Measurements from ENCODE around the gene SBNO2.

The SBNO2 gene

DNA sequence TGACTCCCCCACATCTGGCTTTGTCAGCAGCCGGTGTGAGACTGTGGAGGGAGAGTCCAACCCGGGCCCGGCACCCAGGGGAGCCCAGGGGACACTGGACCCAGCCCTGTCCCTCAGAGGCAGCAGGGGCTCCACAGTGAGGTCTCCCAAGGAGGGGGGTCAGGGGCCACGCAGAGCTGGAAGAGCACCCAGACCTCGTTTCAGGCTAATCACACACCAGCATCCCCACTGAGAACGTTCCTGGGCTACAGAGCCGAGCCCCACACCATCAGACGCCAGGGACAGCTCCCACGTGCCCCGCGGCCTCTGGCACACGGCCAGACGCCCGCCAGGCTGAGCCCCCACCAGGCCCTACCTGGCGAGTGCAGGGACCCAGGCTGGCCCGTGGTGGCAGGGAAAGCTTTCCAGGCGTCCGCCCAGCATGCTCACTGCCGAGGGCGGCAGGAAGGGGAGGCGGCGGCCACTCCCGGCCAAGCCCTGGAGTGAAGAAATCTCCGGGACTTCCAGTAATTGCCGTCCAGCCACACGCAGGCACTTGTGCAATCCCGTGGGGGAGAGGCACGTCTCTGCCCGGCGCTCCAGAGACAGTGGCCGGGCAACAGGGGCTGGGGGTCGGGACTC lies 19.2 kb downstream of the SBNO2 start:
- DNase-seq (ENCODE audit: low spot score) = no peak

DNA sequence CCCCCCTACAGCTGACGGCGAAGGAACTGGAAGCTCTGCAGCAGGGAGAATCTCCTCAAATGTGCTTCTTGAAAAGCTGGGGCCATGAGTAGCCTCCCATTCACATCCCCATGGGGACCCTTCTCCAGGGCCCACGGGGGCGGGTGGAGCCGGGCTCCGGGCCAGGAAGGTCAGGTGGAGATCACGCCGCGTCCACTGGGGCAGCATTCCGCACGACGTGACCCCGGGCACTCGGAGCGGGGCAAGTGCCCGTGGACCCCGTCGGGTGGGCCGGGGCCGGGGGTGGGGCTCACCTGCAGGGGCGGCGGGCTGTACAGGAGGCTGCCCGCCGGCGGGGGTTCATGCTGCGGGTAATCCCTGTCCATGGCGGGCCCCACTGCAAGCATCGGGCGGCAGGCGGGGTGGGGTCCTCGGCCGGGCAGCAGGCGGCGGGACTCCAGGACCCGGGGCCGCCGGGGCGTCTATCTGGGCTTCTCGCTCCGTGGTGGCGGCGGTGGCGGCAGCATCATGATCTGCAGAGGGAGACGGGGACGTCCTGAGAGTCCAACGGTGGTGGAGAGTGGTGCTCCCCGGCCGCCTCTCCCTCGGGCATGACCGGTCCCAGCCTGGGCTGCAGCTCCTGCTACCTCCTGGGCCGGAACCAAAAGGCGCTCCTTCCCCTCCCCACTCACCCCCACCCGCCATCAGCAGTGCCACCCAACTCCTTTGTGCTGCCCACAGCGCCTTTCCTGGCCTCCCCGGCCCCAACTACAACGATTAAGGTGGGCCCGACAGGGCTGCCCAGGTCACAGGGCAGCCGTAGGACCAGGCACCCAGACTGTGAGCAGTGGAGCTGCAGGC lies 20.0 kb downstream of the SBNO2 start:
- DNase-seq (ENCODE audit: low spot score) = no peak

DNA sequence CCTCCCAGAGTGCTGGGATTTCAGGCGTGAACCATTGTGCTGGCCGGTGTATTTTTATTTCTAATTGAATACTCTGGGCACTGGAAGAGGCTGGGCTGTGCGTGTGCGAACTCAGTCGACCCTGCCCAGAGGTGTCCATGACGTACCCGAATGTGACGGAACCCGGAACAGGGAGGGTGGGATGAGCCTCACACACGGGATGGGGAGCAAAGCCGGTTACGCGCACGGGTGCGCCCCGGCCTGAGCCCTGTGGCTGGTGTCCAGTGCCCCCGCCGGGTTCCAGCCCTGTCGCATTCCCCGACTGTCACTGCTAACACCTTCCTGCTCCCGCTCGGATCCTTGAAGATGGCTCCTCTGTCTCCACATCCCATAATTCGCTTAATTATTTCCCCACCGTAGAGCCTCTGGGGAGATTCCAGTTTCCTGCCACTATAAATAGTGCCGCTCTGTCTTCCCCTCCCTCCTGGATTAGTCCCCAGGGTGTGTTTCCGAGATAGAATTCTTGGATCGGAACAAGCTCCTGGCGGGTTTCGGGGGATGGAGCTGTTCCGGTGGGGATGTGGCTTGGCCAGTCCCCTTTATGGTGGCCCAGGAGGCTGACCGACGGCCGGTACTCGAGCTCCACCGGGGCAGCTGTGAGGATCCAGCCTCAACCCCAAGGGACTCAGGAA lies 22.0 kb downstream of the SBNO2 start:
- no peak for DNase-seq (ENCODE audit: low spot score)

DNA sequence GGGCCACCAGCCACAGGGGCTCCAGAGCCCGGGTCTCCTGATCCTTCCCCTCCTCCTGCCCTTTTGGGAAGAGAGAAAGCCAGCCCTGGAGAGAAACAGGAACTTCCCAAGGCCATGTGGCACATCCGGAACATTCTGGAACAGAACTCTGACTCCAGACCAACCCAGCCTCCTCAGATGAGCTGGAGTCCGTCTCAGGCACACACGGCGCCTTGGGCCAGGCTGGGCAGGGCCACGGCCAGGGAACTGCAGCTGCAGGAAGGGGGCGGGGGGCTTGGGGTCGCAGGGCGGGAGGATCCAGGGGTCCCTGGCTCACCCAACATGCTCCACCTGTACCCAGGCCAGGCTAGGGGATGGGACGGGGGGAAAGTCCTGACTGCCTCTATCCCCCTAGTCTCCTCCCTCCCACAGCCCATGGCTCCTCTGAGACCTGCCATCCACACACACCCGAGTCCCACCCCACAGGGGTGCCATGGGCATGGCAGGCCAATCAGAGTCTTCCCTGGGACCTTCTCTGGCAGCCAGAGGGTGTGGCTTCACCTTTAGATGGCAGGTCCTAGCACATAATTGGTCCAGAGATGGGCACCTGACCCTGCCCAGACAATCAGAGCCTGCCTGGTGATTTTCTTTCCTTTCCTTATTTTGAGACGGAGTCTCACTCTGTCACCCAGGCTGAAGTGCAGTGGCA lies 22.9 kb downstream of the SBNO2 start:
- DNase-seq (ENCODE audit: low spot score) = peak; percentile 61

DNA sequence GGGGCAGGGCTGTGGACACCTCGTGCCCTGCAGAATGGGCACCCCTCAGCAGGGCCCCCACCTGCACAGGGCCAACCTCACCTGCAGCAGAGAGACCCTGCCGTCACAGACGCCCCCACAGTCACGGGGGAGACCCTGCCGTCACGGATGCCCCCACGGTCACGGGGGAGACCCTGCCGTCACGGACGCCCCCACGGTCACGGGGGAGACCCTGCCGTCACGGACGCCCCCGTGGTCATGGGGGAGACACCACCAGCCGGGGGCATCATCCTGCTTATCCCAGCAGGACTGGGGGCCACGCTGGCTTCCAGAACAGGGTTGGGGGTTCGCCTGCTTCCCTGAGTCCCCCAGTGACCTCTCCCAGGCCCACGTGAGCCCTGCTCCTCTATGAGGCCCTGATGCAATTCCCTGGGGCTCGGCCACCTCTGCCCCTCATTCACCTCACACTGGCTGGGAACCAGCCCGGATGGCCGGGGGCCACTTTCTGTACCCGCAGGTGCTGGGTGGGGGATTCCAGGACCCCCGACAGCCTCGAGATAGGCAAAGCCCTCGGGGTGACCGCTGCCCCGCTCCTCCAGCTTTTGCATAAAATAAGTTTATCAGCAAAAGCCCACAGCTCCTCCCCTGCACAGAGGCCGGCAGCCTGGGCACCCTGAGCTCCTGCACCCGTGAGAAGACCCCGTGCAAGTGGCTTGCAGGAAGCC lies 23.6 kb downstream of the SBNO2 start:
- DNase-seq (ENCODE audit: low spot score) = no peak

DNA sequence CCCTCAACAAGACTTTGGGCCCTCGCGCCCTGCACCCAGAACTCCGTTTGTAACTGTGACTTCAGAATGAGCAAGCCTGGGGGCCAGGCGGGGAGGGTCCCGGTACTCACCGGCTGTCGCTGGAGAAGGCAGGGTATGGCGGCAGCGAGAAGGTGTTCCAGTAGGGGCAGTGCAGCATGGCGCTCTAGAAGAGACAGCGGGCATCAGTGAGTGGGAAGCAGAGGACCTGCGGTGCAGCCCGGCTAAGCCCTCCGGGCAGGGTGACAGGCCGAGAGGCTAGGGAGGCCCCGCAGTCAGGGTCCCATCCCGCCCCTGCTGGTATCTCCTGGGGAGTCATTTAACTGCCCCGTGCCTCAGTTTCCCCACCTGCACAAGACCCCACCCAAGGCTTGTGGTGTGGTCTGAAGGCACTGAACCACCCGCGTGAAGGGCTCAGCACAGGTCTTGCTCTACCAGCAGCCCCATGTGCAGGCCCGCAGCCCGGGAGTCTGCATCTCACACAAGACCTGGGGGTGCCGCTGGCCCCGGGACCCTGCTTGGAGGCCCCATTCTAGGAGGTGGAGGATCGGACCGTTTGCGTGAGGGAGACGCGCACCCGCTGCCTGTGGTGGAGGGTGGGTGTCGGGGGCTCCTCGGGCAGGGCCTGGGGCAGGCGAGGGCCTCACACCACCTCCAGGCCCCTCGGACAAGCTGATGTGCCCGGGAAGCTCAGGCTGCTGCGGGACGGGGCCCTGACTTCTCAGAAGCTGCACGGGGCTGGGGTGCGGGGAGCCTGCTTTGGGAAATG lies 24.6 kb downstream of the SBNO2 start:
- no peak for DNase-seq (ENCODE audit: low spot score)

DNA sequence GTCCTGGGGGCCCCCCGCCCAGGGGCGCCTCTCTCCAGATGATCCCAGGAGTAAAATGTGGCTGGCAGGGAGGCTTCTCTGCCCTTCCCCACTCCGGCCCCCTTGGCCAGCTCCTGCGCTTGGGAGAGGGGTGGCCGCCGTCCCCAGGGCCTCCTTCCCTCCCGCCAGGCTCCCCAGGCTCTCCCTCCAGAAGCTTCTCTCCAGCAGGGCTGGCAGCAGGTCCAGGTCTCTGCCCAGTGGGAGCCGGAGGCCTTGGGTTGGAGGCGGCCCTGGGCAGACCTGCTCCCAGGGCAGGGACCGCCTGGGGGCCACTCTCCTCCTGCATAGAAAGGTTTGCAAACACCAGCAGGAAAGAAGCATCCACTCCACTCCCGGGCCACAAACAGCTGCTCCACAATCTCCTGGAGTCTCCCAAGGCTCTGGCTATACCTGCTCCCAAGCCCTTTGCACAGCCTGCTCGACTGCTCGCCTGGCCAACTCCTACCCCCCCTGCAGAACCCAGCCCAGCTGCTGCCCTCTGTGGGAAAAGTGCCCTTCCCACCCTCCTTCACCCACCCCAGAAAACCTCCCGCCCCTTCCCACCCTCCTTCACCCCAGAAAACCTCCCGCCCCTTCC lies 26.0 kb downstream of the SBNO2 start:
- DNase-seq (ENCODE audit: low spot score) = no peak

DNA sequence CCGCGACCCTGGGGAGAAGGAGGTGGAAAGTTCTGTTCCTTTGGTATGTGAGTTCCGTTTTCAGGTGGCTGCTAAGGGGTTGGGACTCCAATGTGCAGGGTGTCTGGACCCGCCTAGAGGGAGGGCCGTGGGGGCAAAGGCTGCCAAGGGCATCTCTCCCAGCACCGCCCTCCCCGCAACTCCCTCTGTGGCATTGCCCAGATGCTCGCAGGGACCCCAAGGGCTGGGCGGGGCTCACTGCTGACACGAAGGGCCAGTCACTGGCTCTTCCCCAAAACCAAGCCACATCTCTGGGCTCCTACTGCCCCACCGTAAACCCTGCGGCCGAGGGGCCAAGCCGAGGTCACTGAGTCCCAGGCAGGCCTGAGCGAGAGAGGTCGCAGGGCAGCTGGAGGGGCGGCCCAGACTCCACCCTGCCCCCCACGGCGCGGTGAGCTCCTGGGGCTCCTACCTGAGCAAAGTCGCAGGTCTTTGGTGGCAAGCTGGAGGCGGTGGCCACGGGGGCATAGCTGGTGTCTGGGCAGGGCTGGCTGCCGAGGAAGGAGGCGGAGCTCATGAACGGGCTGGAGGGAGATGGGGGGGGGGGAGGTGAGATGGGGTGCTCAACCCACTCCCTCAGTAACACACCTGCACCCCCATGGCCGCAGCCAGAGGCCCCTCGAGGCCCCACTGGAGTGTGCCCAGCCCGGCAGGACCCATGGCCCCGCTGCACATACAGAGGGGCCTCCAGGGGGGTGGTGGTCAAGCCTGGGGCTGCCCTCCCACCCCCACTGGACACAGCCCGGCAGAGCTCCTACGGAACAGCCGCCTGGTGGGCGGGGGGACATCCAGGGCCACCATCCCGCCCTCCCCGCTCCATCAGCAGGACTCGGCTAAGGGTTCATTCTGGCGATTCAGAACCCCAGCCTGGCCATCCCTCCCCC lies 26.9 kb downstream of the SBNO2 start:
- no peak for DNase-seq (ENCODE audit: low spot score)

DNA sequence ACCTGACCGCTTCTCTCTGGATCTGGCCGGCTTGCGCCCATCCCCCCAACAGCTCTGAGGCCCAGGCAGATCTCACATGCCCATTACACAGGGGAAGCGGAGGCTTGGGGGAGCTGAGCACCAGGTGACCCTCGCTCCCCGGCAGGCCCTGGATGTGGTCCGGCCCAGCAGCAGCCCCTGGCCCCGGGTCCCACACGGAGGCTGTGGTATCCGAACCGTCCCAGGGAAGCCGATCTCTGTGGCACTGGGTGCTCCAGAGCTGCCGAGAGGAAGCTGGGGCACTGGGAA lies 27.7 kb downstream of the SBNO2 start:
- DNase-seq (ENCODE audit: low spot score) = no peak

DNA sequence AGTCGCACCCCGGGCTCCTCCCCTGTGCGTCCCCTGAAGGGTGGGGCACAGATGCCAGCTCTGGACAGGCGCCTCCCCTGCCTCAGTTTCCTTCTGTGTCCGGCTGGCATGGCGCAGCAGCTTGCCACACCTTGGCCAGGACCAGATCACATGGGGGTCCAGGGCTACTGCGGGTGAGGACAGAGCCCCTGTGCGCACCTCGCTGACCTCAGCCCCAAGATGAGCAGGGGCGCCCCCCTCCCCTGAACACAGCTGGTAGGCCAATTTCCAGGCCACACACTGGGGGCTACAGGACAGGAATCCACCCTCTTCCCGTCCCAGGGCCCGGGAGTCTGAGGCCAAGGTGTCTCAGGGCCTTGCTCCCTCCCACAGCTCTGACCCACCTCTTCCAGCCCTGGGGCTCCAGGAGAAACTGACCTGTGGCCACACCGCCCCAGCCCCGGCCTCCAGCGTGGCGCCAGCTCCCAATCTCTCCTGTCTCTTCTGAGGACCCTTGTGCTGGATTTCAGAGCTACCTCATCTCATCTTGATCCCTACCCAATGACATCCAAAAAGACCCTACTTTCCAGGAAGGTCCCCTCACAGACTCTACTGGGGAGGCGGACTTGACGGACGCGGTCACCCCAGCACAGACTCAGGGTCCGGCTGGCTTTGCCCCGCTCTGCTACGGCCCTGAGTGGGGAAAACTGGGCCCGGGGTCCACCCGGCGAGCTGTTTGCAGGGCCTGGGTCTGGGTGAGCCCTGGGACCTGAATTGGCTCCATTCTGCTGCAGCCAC lies 28.2 kb downstream of the SBNO2 start:
- DNase-seq (ENCODE audit: low spot score) = no peak

DNA sequence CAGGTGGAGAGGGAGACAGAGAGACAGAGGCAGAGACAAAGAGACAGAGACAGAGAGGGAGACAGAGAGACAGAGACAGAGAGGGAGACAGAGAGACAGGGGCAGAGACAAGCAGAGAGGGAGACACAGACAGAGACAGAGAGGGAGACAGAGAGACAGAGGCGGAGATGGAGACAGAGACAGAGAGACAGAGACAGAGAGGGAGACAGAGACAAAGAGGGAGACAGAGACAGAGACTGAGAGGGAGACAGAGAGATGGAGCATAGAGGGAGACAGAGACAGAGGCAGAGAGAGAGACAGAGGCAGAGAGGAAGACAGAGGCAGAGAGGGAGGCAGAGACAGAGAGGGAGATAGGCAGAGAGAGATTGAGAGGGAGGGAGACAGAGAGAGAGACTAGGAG lies 29.3 kb downstream of the SBNO2 start:
- no peak for DNase-seq (ENCODE audit: low spot score)

DNA sequence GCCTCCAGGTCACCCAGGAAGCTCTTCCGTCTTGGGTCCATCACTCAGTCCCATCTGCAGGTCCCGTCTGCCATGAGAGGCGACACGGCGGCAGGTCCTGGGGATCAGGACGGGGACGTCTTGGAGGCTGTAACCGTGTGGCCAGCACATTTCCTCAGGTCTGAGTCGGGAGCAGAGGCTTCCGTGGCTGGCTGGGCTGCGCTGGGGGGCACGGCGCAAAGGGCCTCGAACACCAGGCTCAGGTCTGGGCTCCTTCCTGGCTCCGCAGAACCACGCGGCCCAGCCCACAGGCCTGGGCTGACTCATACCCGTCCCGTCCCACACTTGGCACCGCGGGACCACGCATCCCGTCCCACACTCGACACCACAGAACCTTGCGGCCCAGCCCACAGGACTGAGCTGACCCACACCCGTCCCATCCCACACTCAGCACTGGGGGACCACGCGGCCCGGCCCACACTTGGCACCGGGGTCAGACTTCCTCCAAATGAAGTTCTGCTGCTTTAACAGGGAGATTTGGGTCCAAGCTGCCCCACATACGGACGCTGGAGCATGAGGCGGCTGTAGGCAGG lies 30.2 kb downstream of the SBNO2 start:
- no peak for DNase-seq (ENCODE audit: low spot score)

DNA sequence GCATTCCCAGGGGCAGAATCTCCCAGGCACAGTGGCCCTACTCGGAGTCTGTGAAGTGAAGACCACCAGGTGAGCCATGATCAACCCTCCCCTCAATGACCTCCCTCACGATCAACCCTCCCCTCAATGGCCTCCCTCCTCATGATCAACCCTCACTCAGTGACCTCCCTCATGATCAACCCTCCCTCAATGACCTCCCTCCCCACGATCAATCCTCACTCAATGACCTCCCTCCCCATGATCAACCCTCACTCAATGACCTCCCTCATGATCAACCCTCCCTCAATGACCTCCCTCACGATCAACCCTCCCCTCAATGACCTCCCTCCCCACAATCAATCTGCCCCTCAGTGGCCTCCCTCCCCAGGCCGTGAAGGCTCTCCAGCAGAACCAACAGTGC lies 32.1 kb downstream of the SBNO2 start:
- DNase-seq (ENCODE audit: low spot score) = peak; percentile 26

DNA sequence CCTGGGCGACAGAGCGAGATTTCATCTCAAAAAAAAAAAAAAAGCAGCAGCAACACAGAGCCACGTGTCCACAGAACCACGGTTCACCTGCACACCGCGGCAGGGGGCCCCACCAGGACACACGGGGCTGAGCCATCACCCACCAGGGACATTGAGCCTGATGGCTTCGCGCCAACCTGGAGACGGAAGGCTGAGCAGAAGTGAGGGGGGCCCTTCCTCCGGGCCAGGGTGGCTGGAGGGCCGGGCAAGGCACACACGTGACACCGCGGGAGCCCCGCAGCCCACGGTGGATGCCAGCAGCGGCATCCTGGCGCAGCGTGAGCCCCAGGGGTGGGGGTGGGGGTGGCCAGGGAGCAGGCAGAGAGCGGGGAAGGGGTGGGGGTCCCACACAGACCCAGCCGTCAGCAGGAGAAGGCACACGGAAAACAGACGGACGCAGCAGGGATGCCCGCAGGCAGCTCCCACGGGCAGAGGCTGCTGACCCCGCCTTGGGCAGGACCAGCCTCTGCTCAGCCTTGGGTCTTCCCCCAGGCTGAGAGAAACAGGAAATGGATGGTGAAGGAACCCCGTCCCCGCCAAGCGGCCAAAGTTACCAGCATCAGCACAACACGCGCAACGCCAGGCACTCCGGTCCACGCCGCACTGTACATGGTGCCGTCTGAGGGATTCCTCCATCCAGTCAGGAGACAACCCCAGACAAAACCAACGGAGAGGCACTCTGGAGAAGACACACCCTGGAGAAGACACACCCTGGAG lies 33.6 kb downstream of the SBNO2 start:
- DNase-seq (ENCODE audit: low spot score) = no peak

DNA sequence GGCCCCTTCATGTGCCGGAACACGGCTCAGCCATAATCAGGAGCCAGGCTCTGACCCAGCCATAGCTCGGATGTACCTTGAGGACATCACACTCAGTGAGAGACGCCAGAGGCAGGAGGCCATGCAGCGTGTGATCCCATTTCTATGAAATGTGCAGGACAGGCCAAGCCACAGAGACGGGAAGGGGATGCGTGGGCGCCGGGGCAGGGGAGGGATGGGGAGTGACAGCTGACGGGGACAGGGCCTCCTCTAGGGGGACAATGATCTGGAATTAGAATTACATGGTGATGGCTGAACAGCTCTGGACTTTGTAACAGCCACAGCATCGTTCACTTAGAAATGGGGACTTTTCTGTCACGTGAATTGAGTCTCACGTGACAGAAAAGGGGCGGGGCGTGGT lies 34.9 kb downstream of the SBNO2 start:
- no peak for DNase-seq (ENCODE audit: low spot score)

DNA sequence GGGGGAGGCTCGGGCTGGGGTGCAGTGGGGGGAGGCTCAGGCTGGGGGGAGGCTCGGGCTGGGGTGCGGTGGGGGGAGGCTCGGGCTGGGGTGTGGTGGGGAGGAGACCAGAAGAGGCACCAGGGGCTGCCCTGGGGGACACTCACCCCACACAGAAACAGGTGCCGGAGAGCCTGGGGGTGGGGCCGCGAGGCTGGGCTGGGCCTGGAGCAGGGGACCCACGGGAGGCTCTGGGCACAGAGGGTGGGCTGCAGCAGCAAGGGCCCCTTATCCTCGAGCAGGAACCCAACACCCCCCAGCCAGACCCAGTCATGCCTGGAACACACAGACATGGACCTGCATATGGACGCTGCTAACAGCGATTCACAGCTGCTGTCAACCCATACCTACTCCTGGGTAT lies 35.9 kb downstream of the SBNO2 start:
- no peak for DNase-seq (ENCODE audit: low spot score)

DNA sequence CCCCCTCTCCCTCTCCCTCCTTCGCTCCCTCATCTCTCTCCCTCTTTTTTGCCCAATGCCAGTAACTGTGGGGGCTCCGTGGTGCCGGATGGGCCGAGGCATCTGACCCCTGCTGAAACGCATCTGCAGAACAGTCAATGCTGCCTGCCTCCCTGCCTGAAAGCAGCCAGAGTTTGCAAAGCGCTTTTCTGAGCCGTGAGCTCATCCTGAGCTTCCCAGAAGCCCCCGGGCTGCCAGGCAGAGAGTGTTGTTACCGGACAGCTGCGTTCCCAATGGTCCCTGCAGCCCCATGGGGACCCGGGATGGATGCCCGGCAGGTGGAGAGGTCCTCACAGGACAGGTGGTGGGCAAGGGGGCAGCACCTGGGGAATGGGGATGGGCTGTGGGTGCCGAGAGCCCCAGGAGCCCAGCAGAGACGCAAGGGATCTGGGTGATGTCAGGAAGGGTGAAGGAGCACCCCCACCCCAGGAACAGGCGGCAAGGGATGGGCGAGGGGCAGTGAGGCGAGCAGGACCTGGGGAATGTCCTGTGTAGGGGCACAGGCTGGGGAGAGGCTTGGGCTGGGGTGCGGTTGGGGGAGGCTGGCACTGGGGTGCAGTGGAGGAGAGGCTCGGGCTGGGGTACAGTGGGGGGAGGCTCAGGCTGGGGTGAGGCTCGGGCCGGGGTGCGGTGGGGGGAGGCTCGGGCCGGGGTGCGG lies 37.3 kb downstream of the SBNO2 start:
- no peak for DNase-seq (ENCODE audit: low spot score)

All from NAMALWA (cell line).